Measurements from ENCODE around the gene RBM34.

The RBM34 gene

GRCh38 chr1:235129774-235130570 lies 31.1 kb downstream of the RBM34 start:
- no peaks in the 10 kb centered on the region for H3K4me1 ChIP-seq (ENCODE audit: control insufficient read depth, low read depth, low read length)
- H3K27me3 ChIP-seq (ENCODE audit: control insufficient read depth, insufficient read depth, low read length), result no peaks in the 10 kb centered on the region
- H3K4me3 ChIP-seq (ENCODE audit: low read length), result no peak overlapping the region
- H3K36me3 ChIP-seq (ENCODE audit: control insufficient read depth, low read depth, low read length), result peaks cover 22% of the 10 kb centered on the region
- H3K9ac ChIP-seq (ENCODE audit: low read length), result no peak overlapping the region
- H3K27ac ChIP-seq (ENCODE audit: low read length), result no peak overlapping the region
- H3K9me3 ChIP-seq (ENCODE audit: control insufficient read depth, low read depth, low read length), result no peaks in the 10 kb centered on the region

GRCh38 chr1:235128456-235129328 lies 32.4 kb downstream of the RBM34 start, which contains the start of gene TOMM20:
TOMM20 (minus strand) TSS chr1:235128837; CDS start chr1:235128715, 122 bp downstream.
- no peaks in the 10 kb centered on the region for H3K9me3 ChIP-seq (ENCODE audit: control insufficient read depth, low read depth, low read length)
- peak within 1 kb of the TSS; percentile 99 for H3K9ac ChIP-seq (ENCODE audit: low read length)
- H3K27me3 ChIP-seq (ENCODE audit: control insufficient read depth, insufficient read depth, low read length), result no peaks in the 10 kb centered on the region
- H3K27ac ChIP-seq (ENCODE audit: low read length), result peak within 1 kb of the TSS; percentile 89
- no peaks in the 10 kb centered on the region for H3K4me1 ChIP-seq (ENCODE audit: control insufficient read depth, low read depth, low read length)
- peaks cover 25% of the 10 kb centered on the region for H3K36me3 ChIP-seq (ENCODE audit: control insufficient read depth, low read depth, low read length)
- H3K4me3 ChIP-seq (ENCODE audit: low read length), result peak within 1 kb of the TSS; percentile 97

GRCh38 chr1:235127732-235128455 lies 33.2 kb downstream of the RBM34 start:
- H3K36me3 ChIP-seq (ENCODE audit: control insufficient read depth, low read depth, low read length), result peaks cover 23% of the 10 kb centered on the region
- no peaks in the 10 kb centered on the region for H3K4me1 ChIP-seq (ENCODE audit: control insufficient read depth, low read depth, low read length)
- H3K9me3 ChIP-seq (ENCODE audit: control insufficient read depth, low read depth, low read length), result no peaks in the 10 kb centered on the region
- peak overlapping the region; percentile 99 for H3K9ac ChIP-seq (ENCODE audit: low read length)
- no peaks in the 10 kb centered on the region for H3K27me3 ChIP-seq (ENCODE audit: control insufficient read depth, insufficient read depth, low read length)
- peak overlapping the region; percentile 89 for H3K27ac ChIP-seq (ENCODE audit: low read length)
- peak overlapping the region; percentile 97 for H3K4me3 ChIP-seq (ENCODE audit: low read length)

- Histone ChIP-seq H3K9ac (ENCODE audit: low read length) (peak overlapping the region; percentile 99), H3K4me1 (ENCODE audit: control insufficient read depth, low read depth, low read length) (no peaks in the 10 kb centered on the region), H3K36me3 (ENCODE audit: control insufficient read depth, low read depth, low read length) (peaks cover 18% of the 10 kb centered on the region), H3K9me3 (ENCODE audit: control insufficient read depth, low read depth, low read length) (no peaks in the 10 kb centered on the region), H3K4me3 (ENCODE audit: low read length) (peak overlapping the region; percentile 97), H3K27me3 (ENCODE audit: control insufficient read depth, insufficient read depth, low read length) (no peaks in the 10 kb centered on the region), H3K27ac (ENCODE audit: low read length) (no peak overlapping the region)
Observed at GRCh38 chr1:235127203-235127602, 33.8 kb downstream of the RBM34 start.

- no peak overlapping the region for H3K27ac ChIP-seq (ENCODE audit: low read length)
- H3K9ac ChIP-seq (ENCODE audit: low read length), result no peak overlapping the region
- H3K36me3 ChIP-seq (ENCODE audit: control insufficient read depth, low read depth, low read length), result peaks cover 35% of the 10 kb centered on the region
- H3K27me3 ChIP-seq (ENCODE audit: control insufficient read depth, insufficient read depth, low read length), result no peaks in the 10 kb centered on the region
- no peak overlapping the region for H3K4me3 ChIP-seq (ENCODE audit: low read length)
- H3K9me3 ChIP-seq (ENCODE audit: control insufficient read depth, low read depth, low read length), result no peaks in the 10 kb centered on the region
- no peaks in the 10 kb centered on the region for H3K4me1 ChIP-seq (ENCODE audit: control insufficient read depth, low read depth, low read length)
Observed at GRCh38 chr1:235124665-235125064, 36.4 kb downstream of the RBM34 start.

- Histone ChIP-seq H3K9ac (ENCODE audit: low read length) (no peak overlapping the region), H3K4me1 (ENCODE audit: control insufficient read depth, low read depth, low read length) (no peaks in the 10 kb centered on the region), H3K27ac (ENCODE audit: low read length) (no peak overlapping the region), H3K36me3 (ENCODE audit: control insufficient read depth, low read depth, low read length) (peaks cover 41% of the 10 kb centered on the region), H3K9me3 (ENCODE audit: control insufficient read depth, low read depth, low read length) (no peaks in the 10 kb centered on the region), H3K4me3 (ENCODE audit: low read length) (no peak overlapping the region), H3K27me3 (ENCODE audit: control insufficient read depth, insufficient read depth, low read length) (no peaks in the 10 kb centered on the region)
Observed at GRCh38 chr1:235124111-235124510, 36.9 kb downstream of the RBM34 start.

- H3K9me3 ChIP-seq (ENCODE audit: control insufficient read depth, low read depth, low read length), result no peaks in the 10 kb centered on the region
- H3K4me3 ChIP-seq (ENCODE audit: low read length), result no peak overlapping the region
- H3K9ac ChIP-seq (ENCODE audit: low read length), result no peak overlapping the region
- H3K36me3 ChIP-seq (ENCODE audit: control insufficient read depth, low read depth, low read length), result peaks cover 58% of the 10 kb centered on the region
- H3K27ac ChIP-seq (ENCODE audit: low read length), result no peak overlapping the region
- no peaks in the 10 kb centered on the region for H3K4me1 ChIP-seq (ENCODE audit: control insufficient read depth, low read depth, low read length)
- H3K27me3 ChIP-seq (ENCODE audit: control insufficient read depth, insufficient read depth, low read length), result no peaks in the 10 kb centered on the region
Observed at GRCh38 chr1:235122348-235122747, 38.7 kb downstream of the RBM34 start.

- Histone ChIP-seq H3K27ac (ENCODE audit: low read length) (no peak overlapping the region), H3K36me3 (ENCODE audit: control insufficient read depth, low read depth, low read length) (peaks cover 86% of the 10 kb centered on the region)
Observed at GRCh38 chr1:235113183-235113917, 47.7 kb downstream of the RBM34 start.

GRCh38 chr1:235112297-235113182 lies 48.5 kb downstream of the RBM34 start:
- no peak overlapping the region for H3K4me3 ChIP-seq (ENCODE audit: low read length)
- no peak overlapping the region for H3K27ac ChIP-seq (ENCODE audit: low read length)
- no peaks in the 10 kb centered on the region for H3K4me1 ChIP-seq (ENCODE audit: control insufficient read depth, low read depth, low read length)
- H3K9ac ChIP-seq (ENCODE audit: low read length), result no peak overlapping the region
- H3K27me3 ChIP-seq (ENCODE audit: control insufficient read depth, insufficient read depth, low read length), result no peaks in the 10 kb centered on the region
- H3K36me3 ChIP-seq (ENCODE audit: control insufficient read depth, low read depth, low read length), result peaks cover 81% of the 10 kb centered on the region
- no peaks in the 10 kb centered on the region for H3K9me3 ChIP-seq (ENCODE audit: control insufficient read depth, low read depth, low read length)

More at GRCh38 chr1:235113183-235113917, 47.7 kb downstream of the RBM34 start:
- Histone ChIP-seq H3K4me3 (ENCODE audit: low read length) (no peak overlapping the region), H3K9me3 (ENCODE audit: control insufficient read depth, low read depth, low read length) (no peaks in the 10 kb centered on the region), H3K4me1 (ENCODE audit: control insufficient read depth, low read depth, low read length) (no peaks in the 10 kb centered on the region), H3K9ac (ENCODE audit: low read length) (no peak overlapping the region), H3K27me3 (ENCODE audit: control insufficient read depth, insufficient read depth, low read length) (no peaks in the 10 kb centered on the region)

- H3K27me3 ChIP-seq (ENCODE audit: control insufficient read depth, insufficient read depth, low read length), result no peaks in the 10 kb centered on the region
Observed at GRCh38 chr1:235111107-235111506, 49.9 kb downstream of the RBM34 start.

More at GRCh38 chr1:235111107-235111506, 49.9 kb downstream of the RBM34 start:
- Histone ChIP-seq H3K9ac (ENCODE audit: low read length) (no peak overlapping the region), H3K36me3 (ENCODE audit: control insufficient read depth, low read depth, low read length) (peaks cover 72% of the 10 kb centered on the region), H3K9me3 (ENCODE audit: control insufficient read depth, low read depth, low read length) (no peaks in the 10 kb centered on the region), H3K4me3 (ENCODE audit: low read length) (no peak overlapping the region), H3K27ac (ENCODE audit: low read length) (no peak overlapping the region), H3K4me1 (ENCODE audit: control insufficient read depth, low read depth, low read length) (no peaks in the 10 kb centered on the region)

All from iPS-18a (cell line).